GM12878 (cell line): Measurements from ENCODE around the gene FCRL2. TPM values are rescaled to one million over a fixed set of nuclear protein-coding genes. Genes with fewer than 3 reads are reported as not detected.

ENCODE experiments used
- MYB ChIP-seq: fragments of 150-350 bp; IDR thresholded peaks from 2 replicates; pipeline ENCODE4 v1.6.1; 2014; ENCODE audit warnings: mild to moderate bottlenecking, low read depth, low read length, borderline replicate concordance
- MYC ChIP-seq: IDR thresholded peaks from 2 replicates; pipeline ENCODE4 v1.6.1; 2011; ENCODE audit warnings: mild to moderate bottlenecking, low read length, moderate library complexity, inconsistent platforms; ENCODE audit not compliant: insufficient read depth, insufficient replicate concordance, insufficient read length, severe bottlenecking
- PBX3 ChIP-seq: IDR thresholded peaks from 2 replicates; pipeline ENCODE4 v1.6.1; 2011; ENCODE audit warnings: mild to moderate bottlenecking, low read depth, low read length, moderate library complexity; ENCODE audit not compliant: insufficient replicate concordance
- RELB ChIP-seq: fragments of 450-650 bp; IDR thresholded peaks from 2 replicates; pipeline ENCODE4 v1.6.1; 2017; ENCODE audit warnings: low read depth, mild to moderate bottlenecking, moderate library complexity
- STAT1 ChIP-seq: fragments of 450-650 bp; conservative IDR thresholded peaks from 2 replicates; pipeline ENCODE4 v1.6.1; 2014; ENCODE audit warnings: antibody characterized with exemption, mild to moderate bottlenecking
- USF1 ChIP-seq: IDR thresholded peaks from 2 replicates; pipeline ENCODE4 v1.6.1; 2011; ENCODE audit warnings: borderline replicate concordance, low read depth, mild to moderate bottlenecking, moderate library complexity, mixed read lengths, low read length; ENCODE audit not compliant: insufficient read depth; ENCODE audit errors: extremely low read length
- WRNIP1 ChIP-seq: IDR thresholded peaks from 2 replicates; pipeline ENCODE4 v1.6.1; 2011; ENCODE audit warnings: low read depth, low read length, improper control_type of control experiment, borderline replicate concordance
- ZBTB33 ChIP-seq: fragments of 450-650 bp; IDR thresholded peaks from 2 replicates; pipeline ENCODE4 v1.6.1; 2017; ENCODE audit warnings: mild to moderate bottlenecking
- polyA plus RNA-seq, 11 experiments: library from polyadenylated mRNA; depleted of rRNA in 4 of 11; unstranded in 6 of 11; stranded (reverse) in 5 of 11; fragments of >200 nt; fragmentation: Nextera tagmentation in 4 of 11; fragmentation: Illumina TruSeq in 1 of 11; extraction: Ambion mirVana in 4 of 11; extraction: Trizol in 1 of 11; gene quantifications; 1 replicate in 1 of 11; 2 replicates in 10 of 11; pipeline versions ENCODE4 v1.2.1 to v1.2.3, GENCODE V29; 2011 to 2016; ENCODE audit warnings: inconsistent platforms in 2 of 11, missing spikeins in 2 of 11, low read depth in 1 of 11
- total RNA-seq, 4 experiments: library from RNA; depleted of rRNA in 3 of 4; stranded (reverse); fragments of >200 nt in 3 of 4; fragmentation: Illumina TruSeq in 1 of 4; extraction: Trizol in 1 of 4; gene quantifications; 2 replicates each; pipeline versions ENCODE4 v1.2.1 to v1.2.3, GENCODE V29; 2013 to 2021

The FCRL2 gene
- total and polyA plus RNA-seq, 10 of the 15 experiments (the other 5 are each of a cell fraction or from before 2014, with no cell fraction given) = 0.07 to 7.3 (median 0.61) TPM

GRCh38 chr1:157758018-157758417 is 18.9 kb downstream of the FCRL2 start (continued):
- TF ChIP-seq USF1 (no peak), MYB (no peak), STAT1 (no peak), RELB (no peak), WRNIP1 (no peak), PBX3 (no peak), ZBTB33 (no peak), MYC (no peak)
- TF ChIP-seq, all 136 proteins: peak for 0
